Measurements from ENCODE around the gene SLAMF8.

SLAMF8 gene

DNA sequence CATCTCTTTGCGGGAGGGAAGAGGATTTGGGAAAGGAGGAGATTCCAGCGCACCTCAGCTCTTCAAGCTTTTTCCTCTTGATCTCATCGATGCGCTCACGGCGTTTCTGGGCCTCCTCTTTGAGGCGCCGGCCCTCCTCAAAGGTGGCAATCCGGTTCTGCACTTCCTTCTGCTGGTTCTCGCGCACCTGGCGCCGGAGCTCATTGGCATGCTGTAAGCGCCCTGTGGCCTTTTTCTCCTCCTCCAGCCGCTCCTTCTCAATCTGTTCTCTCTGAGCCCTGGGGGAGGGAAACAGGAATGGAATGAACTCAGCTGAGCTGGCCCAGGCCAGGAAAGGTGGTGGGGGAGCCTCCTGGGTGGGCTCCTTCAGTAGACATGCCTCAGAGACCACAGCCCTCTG lies 46.2 kb downstream of the SLAMF8 start:
- no peak for DNase-seq (ENCODE audit: low read depth in 2 of 2)

DNA sequence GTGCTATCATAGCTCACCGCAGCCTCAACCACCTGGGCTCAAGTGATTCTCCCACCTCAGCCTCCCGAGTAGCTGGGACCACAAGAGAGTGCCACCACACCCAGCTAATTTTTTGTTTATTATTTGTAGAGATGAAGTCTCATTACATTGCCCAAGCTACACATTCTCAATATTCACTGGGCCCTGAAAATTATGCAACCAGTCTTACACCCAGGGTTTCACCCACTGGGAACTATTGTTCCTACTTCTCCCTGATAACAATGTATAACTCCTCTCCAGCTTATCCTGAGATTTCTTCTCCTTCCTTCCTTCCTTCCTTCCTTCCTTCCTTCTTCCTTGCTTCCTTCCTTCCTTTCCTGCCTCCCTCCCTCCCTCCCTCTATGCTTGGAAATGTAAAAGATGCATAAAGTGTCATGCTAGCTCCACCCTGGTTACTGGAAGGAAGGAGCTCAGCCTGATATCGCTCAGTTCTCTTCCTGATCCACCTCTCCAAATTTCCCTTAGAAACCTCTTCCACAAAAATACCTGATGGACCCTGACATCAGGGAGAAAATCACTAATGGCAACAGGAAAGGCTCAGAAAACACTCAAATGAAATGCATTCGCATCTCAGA lies 47.0 kb downstream of the SLAMF8 start:
- DNase-seq (ENCODE audit: low read depth in 2 of 2) = no peak

DNA sequence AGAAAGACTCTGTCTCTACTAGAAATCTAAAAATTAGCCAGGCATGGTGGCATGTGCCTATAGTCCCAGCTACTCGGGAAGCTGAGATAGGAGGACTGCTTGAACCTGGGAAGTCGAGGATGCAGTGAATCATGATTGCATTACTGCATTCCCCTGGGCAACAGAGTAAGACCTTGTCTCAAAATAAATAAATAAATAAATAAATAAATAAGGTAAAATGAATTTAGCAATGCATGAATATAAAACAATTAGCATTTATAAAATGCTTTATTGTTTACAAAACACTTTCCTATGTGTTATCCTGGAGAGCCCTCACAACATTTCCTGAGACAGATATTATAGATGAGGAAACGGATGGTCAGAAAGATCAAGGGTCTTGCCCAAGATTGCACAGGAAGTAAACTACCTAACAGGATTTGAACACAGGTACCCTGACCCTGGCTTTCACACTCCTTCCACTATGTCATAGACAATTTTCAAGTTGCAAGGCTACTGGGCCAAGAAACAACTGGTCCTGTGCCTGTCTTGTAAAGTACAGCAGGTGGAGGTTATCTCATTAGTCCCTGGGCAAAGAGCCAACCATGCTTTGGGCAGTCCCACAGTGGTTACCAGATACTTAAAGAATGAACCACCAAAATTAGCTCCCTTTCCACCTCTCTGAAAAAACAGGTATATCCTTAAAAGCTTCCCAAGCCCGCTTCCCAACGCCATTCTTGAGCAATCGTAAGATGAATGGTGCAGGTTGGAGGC lies 51.2 kb downstream of the SLAMF8 start:
- DNase-seq (ENCODE audit: low read depth in 2 of 2) = no peak

DNA sequence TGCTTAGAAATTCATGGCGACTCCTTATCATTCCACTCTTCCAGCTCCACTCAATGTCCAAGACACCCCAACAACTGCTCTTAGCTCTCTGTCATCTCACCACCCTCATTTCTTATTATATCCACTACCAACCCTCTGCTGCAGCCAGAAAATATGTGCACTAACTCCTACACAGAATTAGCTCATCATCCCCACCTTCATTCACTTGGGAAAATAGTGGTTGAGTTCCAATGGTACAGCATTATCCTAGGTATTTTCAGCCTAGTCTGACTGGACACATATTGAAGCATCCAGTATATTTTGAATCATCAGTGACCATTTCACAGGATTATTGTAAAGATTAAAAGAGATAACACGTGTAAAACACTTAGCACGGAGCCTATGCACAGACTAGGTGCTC lies 52.5 kb downstream of the SLAMF8 start:
- DNase-seq (ENCODE audit: low read depth in 2 of 2) = no peak

DNA sequence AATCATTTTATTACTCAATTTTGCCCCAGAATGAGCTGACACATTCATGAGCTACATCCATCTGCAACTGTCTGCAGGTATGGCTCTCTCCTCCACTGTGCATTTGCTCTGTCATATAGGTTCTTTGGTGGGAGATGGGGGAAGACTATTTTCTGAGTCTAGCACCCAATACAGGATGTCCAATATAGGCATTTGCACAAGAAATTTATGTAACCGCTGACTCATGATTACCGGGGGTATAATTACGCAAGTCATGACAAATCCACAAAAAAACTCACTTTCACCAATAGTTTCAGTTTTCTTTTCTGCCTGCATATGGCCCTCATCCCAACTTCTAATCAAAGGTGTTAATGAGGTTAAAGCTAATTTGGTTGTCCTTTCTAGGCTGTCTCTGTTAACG lies 53.3 kb downstream of the SLAMF8 start:
- DNase-seq (ENCODE audit: low read depth in 2 of 2) = no peak

DNA sequence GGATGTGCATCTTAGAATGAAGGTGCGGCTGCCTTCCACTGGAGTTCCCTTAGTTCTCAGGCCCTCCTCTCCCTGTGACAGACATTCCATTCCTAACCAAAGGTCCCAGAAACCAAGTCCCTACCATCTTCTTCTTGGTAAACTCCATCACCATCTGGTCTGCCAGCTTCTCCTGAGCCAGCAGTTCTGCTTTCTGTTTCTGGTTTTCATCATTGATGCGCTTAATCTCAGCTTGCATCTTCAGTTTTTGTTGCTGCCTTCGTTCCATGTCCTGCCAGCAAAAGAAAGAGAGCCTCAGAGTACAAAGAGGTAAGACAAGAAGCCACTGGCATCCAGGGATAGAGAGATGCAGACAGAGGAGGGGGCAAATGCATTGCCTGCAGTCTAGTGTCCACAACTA lies 53.8 kb downstream of the SLAMF8 start:
- DNase-seq (ENCODE audit: low read depth in 2 of 2) = no peak

DNA sequence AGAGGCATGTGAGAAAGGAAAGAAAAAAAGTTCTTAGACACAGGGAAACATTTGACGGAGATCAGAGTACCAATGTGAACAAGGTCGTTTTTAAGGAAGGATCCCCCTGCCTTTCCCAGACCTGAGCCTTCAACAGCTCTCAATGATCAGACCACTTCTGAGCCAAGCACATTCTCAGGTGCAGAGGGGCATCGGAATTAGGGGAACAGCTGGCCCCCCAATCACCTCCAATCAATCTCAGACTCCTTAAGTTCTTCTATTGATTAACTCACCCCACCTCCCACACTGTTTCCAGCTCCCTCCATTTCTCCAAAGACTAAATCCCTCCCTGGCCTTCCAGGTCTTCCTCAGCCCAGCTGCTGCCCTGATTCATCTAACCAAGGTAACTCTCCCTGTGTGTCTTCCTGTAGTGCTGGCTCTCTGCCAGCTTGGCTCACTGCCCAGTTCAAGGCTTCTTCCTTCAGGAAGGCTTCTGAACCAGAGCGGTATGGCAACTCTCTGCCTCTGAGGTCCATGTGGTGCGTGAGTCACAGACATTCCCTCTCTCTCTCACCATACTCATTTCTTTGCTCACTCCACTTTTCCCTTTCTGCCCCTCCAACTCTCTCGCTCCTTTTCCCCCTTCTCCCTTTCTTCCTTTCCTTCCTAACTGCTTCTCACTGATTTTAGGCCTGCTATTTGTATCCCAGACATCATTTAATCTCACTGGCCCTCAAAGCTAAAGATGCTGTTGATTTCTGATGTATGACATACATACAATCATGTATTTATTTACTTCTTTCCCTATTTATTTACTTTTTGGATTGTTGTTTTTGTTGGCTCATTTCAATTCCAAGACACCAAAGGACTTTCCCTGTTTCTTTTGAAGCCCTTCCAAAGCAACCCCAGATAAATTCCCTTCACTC lies 55.2 kb downstream of the SLAMF8 start:
- DNase-seq (ENCODE audit: low read depth in 2 of 2) = no peak

DNA sequence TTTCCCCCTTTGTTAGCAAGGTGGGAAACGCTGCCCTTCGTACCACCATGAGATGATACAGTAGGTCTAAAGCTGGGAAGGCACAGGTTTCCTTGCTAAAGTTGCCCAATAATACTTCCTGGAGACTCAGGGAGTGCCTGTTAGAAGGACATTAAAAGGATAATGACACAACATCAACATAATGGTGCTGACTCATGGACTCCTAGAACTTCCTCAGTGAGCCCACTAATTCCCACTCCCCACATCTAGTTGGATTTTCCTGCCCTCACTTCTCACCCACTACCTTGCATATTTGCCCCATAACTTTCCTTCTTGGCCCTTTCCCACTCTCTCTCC lies 55.8 kb downstream of the SLAMF8 start:
- no peak for DNase-seq (ENCODE audit: low read depth in 2 of 2)

DNA sequence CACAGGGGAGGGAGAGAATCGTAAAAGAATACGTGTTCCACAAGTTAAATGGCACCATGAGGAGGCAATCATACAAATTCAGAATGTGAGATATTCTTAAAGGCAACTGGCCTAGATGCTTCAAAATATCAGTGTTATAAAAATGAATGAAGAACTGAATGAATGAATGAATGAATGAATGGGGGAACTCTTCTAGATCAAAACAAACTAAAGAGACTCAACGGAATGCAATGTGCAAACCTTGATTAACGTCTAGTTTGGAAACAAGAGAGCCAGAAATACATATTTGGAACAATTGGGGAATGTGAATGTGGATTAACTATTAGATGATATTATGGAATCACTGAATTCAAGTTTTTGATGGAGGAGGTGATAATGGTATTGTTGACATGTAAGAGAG lies 56.5 kb downstream of the SLAMF8 start:
- no peak for DNase-seq (ENCODE audit: low read depth in 2 of 2)

DNA sequence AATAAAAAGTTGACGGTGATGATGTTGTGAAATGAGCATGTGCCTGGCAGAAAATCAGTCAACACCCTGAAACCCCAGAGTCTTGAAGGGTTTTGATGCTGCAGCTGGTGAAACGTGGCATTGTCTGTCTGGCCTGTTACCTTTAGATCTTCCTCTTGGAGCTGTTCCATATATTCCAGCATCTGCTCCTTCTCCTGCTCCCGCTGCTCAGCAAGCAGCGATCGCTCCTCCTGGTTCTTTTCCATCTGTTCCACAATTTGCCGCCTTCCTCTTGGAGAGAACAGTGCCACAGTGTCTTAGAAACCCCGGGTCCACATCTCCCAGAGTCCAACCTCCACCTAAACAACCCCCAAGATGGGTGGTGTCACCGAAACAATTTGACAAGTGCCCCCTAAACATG lies 57.6 kb downstream of the SLAMF8 start:
- no peak for DNase-seq (ENCODE audit: low read depth in 2 of 2)
